GM18873 (cell line): ENCODE results near the gene DRGX.

Source experiments
- ATAC-seq: cut with Tn5 transposase; IDR thresholded peaks from one replicate; pipeline ENCODE4 v1.9.1; 2021; ENCODE audit warnings: mild to moderate bottlenecking, moderate library complexity, moderate number of reproducible peaks; ENCODE audit not compliant: unreplicated experiment, low FRiP score

Gene DRGX

DNA sequence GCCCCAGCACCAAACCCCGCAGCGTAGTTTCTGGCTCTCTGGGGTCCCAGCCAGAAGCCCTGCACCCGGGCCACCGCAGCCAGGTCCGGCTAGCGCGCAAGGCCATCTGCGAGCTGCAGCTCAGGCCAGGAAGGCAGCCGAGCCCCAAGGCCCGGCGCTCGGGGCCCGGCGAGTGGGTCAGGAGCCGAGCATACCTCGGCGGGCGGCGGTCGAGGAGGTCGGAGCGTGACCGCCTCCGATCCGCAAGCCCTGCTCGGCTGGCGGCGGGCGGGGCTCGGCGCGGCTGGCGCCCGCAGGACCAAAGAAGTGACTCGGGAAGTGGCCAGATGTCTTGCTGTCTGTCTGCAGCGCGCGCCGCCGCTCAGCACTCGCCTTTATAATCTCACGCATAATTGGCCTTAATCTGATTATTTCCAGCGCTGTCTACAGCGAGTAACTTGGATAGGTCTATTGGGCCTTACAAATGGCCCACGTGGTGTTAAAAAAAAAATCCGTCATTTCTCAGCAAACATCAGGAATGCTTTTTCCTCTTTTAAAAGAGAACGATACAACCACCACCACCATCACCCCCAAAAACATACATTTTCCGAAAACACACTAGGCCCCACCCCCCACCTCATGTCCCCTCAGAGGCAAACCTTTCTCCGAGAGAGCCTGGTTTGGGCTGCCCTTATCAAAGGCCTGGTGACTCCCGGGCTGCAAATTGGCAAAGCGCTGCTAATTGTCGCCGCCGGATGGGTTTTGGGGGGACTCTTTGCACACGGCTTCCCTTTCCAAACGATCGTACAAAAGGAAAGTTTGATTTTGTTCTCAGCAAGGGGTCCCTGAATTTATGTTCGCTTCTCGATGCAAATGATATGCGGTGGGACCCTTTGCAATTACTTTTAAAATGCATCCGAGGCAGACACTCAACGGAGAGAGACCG, at the start of gene DRGX:
Gene DRGX (minus strand): TSS at position 349 of the 925 bp plus-strand sequence. CDS start 649 bp downstream, outside the sequence.
- no peak for ATAC-seq

DNA sequence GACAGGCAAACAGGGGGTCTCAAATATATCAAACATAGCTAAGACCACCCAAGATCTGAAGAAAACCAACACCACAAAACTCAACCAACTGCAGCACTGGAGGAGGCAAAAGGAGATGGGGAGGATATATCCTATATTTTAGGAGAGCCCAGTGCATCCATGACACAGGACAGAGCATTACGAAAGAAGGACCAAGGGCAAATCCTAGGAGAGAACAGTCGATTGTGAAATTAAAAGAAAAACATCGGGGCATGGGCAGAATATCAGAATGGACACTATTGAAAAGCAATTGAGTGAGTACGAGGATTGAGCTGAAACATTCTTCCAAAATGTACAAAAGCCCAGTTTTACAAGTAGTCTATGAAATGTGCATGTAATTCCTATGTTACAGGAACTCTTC, 48.5 kb upstream of the DRGX start:
- no peak for ATAC-seq

- no peak for ATAC-seq
Observed at GRCh38 chr10:49442863-49443262, 47.0 kb upstream of the DRGX start.

DNA sequence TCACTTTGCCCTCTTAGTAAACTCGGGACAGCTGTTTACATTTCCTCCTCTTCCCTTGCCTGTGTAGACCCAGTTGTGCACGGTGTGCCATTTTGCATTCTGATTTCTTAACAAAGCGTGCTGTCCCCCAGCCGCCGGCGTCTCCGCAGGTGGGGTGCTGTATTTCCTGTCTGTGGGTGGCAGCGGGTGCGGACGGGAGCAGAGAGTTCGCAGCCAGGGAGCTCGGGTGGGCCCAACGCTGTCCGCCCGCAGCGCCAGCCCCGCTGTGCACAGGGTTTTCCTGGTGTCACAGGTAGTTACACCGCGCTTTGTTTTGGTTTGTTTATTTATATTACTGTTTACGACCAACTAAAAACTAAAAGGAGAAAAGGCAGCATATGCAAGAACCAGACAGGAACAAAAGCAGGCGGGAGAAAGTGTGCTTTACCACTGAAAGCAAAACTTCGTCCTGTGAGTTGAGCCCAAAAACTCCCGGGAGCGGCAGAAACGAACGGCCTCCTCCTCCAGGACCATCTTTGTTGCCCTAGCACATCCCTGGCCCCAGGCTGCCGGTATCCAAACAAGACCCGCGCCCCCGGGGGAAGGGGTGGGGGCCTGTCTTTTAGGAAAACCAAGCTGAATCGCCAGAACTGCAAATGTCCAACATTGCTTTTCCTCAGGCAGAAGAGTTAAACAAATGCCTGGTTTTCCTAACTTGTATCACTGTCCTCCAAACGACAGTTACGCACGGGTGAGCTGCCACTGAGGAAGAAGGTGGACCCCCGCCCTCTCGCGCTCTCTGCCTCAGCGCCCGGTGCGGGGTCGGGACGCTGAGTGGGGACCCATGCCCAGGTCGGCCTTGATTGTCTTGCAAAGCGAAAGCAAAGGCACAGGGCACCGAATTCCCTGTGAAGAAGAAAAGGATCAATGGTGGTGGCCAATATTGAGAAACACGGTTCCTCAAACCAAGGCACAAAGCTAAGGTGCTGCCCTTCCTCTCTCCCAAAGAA, 45.9 kb upstream of the DRGX start:
- no peak for ATAC-seq

GRCh38 chr10:49435225-49435624, 39.3 kb upstream of the DRGX start:
- ATAC-seq, result no peak

- no peak for ATAC-seq
Observed at GRCh38 chr10:49433069-49433468, 37.2 kb upstream of the DRGX start.

GRCh38 chr10:49431426-49431825, 35.5 kb upstream of the DRGX start:
- ATAC-seq, result no peak

- no peak for ATAC-seq
Observed at GRCh38 chr10:49429458-49429857, 33.6 kb upstream of the DRGX start.

DNA sequence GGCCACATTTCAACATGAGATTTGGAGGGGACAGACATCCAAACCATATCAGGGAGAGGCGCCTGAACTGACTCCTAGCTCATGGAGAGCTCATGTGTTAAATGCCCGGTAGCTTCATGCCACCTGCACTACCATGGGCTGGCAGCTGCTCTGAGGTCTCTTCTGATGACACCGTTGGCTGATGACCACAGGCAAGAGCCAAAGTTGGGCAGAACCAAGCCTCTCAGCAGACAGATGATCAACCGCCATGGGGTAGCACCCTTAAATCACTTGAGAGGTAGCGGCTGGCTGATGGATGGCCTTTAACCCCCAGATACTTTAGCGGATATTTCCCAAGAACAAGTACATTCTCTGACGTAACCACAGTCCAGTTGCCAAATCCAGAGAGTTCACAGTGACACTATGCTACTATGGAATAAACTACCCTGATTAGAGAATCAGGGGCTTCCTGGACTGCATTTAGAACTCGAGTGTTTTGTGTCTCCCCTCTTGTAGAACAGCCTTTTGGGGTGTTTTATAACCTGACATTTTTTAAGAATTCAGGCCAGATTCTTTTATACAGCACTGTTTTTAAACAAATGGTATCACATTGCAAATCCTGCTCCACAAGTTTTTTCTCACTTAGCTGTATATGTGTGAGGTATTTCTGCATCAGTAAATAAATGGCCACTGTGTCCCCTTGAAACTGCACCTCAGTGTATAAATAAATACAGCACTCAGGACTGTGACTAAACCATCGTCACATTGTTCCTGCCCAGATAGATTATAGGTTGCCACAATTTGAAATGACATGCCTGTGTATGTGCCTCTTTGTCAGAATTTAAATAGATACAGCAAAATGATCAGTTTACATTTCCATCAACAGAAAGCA, 30.8 kb upstream of the DRGX start:
- ATAC-seq, result no peak

DNA sequence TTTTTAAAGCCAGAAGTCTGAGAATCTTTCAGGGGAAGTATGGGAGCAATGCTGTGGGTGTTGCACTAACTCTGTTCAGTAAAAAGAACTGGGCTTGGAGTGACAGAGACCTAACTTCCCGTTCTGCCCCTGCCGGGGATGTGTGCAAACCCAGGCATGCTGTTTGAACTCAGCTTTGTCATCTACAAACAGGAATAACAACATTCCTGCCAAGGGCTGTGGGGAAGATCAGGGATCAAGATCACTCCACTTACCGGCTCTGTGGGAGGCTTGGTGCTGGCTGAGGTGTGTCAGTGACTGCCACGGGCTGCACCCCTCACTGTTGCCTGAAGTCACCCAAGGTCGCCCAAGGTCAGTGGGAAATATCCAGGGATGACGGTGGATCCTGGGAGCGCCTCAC, 23.1 kb upstream of the DRGX start:
- no peak for ATAC-seq

GRCh38 chr10:49418328-49418727, 22.4 kb upstream of the DRGX start:
- ATAC-seq, result no peak

DNA sequence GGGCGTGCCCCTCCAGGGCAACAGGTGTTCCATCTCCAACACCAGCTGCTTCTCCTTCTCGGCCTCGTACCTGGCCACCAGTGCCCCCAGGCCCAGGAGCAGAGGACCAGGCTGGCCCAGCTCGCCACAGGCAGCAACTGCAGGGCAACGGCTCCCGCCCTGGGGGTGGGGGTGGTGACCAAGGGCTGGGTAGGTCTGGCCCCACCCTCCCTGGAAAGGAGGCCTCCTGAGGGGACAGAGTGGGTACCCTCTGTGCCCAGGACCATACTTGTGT, 22.1 kb upstream of the DRGX start:
- no peak for ATAC-seq

GRCh38 chr10:49417311-49418052, 21.6 kb upstream of the DRGX start:
- ATAC-seq, result no peak

DNA sequence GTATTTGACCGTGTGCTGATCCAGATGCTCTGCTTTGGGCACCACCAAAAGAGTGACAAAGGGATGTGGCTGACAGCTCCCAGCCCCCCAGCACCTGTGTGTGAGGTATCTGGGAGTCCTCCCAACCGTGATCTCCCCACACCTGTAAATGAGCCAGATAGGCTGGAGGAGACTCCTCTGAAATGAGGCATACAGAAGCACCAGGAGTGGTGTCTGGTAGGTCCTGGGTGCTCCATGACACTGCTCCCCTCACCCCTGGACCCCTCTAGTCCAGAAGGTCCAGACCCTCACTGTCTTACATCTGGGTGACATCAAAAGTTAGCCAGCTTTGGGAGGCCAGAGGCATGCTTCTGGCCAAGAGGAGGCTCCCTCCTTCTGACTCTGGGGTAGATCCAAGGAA, 20.0 kb upstream of the DRGX start:
- no peak for ATAC-seq

GRCh38 chr10:49415109-49415508, 19.2 kb upstream of the DRGX start:
- ATAC-seq, result no peak

- no peak for ATAC-seq
Observed at GRCh38 chr10:49414496-49414895, 18.6 kb upstream of the DRGX start.

DNA sequence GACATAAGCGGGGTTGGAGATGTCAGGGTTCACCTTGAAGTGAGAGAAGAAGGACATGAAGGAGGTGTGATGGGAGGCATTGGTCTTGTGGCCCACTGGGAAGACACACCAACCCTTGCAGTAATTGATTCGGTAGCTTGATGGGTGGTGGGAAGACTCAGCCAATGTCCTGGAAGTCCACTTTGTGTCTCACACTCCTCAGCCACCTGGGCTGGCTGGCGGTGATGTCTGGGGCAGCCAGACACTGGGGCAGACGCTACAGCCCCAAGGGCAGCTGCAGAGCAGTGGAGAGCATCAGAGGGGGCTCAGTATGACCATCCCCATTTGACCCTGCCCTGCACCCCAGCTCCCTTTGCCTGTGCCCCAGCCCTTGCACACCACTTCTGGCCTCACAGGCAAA, 16.7 kb upstream of the DRGX start:
- ATAC-seq, result no peak

GRCh38 chr10:49410365-49411074, 14.6 kb upstream of the DRGX start:
- ATAC-seq, result no peak

GRCh38 chr10:49409755-49410154, 13.9 kb upstream of the DRGX start:
- no peak for ATAC-seq
